GM12875 (cell line): ENCODE measurements around the gene MMEL1.

Experiments
- H3K4me3 ChIP-seq: one replicate; pipeline ENCODE4 v1.5.1; 2011; ENCODE audit warnings: low read depth, low read length, control low read depth
- TF ChIP-seq, protein P1 (sequence below): IDR thresholded peaks from 2 replicates; pipeline ENCODE4 v1.5.1; 2011; ENCODE audit warnings: low read depth, mild to moderate bottlenecking, control low read depth, inconsistent platforms, low read length, moderate library complexity, borderline replicate concordance; ENCODE audit not compliant: insufficient read depth

Gene MMEL1

DNA sequence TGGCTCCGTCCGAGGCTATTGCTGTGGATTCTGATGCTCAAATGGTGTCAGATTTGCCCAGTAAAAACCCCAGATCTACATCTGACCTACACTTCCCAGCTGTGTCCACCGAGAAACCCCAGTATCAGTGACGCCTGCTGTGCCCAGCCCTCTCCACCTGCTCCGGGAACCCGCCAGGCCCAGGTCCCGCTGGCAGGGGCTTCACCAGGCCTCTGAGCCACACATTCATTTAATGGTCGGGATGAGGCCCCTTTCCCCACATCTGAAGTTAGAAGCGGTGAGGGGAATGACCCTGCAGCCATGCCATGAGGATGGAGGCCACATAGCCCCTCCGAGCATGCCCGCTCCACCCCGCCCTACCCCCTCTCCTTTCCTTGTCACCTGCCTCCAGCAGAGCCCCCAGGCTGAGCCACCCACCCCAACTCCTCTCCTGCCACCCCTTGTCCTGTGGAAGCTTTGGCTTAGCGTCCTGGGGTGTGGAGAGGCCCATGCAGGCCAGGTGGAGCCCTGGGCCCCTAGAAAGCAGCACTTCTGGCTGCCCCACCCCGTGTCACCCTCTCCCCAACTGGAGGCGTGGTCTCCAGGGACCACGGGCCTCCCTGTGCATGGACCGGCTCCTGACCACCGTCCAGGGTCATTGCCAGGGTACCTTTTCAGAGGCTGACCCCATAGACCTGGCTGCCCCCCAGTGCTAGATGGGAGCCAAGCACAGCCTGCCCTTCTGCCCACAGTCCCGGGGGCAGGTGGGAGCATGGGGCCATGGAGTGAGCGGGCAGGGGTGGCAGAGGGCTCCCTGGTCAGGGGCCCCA is 68.6 kb downstream of the MMEL1 start:
- TF ChIP-seq, protein P1, sequence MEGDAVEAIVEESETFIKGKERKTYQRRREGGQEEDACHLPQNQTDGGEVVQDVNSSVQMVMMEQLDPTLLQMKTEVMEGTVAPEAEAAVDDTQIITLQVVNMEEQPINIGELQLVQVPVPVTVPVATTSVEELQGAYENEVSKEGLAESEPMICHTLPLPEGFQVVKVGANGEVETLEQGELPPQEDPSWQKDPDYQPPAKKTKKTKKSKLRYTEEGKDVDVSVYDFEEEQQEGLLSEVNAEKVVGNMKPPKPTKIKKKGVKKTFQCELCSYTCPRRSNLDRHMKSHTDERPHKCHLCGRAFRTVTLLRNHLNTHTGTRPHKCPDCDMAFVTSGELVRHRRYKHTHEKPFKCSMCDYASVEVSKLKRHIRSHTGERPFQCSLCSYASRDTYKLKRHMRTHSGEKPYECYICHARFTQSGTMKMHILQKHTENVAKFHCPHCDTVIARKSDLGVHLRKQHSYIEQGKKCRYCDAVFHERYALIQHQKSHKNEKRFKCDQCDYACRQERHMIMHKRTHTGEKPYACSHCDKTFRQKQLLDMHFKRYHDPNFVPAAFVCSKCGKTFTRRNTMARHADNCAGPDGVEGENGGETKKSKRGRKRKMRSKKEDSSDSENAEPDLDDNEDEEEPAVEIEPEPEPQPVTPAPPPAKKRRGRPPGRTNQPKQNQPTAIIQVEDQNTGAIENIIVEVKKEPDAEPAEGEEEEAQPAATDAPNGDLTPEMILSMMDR, result no peak

DNA sequence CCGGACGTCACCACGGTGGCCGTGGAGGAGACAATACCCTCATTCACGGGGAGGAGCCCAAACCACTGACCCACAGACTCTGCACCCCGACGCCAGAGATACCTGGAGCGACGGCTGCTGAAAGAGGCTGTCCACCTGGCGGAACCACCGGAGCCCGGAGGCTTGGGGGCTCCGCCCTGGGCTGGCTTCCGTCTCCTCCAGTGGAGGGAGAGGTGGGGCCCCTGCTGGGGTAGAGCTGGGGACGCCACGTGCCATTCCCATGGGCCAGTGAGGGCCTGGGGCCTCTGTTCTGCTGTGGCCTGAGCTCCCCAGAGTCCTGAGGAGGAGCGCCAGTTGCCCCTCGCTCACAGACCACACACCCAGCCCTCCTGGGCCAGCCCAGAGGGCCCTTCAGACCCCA is 69.6 kb downstream of the MMEL1 start:
- TF ChIP-seq, protein P1, result no peak
- H3K4me3 ChIP-seq, result no peak overlapping the region

More for the DNA sequence above, 68.6 kb downstream of the MMEL1 start:
- H3K4me3 ChIP-seq, result no peak overlapping the region

DNA sequence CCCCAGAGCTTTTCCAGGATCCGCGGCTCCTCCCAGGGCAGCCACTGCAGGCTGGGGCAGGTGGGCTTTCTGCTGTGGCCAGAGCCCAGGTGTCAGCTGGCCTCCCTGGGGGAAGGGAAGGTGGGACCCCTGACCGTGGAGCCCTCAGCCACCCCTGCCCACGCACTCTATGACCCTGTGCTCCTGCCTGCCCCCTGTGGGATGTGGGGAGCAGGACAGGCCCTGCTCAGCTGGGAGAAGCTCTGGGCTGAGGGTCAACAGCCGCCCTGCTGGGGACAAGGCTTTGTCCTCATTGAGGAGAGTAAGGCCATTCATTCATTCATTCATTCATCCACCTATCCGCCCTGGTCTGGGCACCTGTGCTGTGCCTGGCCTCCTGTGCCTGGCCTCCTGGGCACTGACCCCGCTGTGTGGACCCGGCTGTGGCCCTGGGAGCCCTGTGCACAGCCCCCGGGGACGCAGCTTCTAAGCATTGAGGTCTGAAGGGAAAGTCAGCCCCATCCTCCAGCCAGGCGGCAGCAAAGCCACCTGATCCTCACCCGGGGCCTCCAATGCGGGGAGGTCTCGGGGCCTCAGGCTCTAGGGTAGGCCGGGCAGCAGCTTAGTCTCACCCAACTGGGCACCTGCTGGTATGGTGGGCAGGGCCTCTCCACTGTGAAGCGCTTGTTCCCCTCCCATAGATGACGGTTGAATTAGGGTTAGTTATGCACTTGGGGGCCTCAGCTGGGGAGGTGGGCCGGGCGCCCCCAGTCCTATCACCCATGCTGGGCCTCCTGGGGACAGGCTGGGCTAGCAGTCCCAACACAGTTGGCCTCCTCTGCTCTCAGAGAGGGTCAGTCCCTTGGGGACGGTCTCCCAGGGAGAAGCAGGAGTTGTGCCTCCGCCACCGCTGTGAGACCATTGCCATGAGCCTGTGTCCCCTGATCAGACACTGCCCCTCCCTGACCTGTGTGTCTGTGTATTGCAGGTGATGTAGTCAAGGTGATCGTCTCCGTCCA is 70.6 kb downstream of the MMEL1 start:
- TF ChIP-seq, protein P1, result peak; percentile 79
- no peak overlapping the region for H3K4me3 ChIP-seq

DNA sequence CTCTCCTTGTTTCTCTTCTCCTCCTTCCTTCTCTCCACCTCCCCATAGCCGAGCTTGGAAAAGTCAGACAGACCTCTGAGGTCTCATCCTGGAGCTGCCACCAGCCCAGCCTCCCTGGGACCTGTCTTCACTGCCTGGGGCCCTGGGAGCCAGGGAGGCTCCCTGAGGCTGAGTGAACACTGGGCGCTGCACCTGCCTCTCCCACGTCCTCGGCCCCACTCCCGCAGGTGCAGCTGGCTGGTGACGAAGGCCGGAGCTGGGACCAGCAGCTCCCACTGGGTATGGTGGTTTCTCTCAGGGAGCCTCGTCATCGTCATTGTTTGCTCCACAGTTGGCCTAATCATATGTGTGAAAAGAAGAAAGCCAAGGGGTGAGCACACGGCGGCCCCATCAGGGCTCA is 71.4 kb downstream of the MMEL1 start:
- H3K4me3 ChIP-seq, result no peak overlapping the region
- TF ChIP-seq, protein P1, result no peak

DNA sequence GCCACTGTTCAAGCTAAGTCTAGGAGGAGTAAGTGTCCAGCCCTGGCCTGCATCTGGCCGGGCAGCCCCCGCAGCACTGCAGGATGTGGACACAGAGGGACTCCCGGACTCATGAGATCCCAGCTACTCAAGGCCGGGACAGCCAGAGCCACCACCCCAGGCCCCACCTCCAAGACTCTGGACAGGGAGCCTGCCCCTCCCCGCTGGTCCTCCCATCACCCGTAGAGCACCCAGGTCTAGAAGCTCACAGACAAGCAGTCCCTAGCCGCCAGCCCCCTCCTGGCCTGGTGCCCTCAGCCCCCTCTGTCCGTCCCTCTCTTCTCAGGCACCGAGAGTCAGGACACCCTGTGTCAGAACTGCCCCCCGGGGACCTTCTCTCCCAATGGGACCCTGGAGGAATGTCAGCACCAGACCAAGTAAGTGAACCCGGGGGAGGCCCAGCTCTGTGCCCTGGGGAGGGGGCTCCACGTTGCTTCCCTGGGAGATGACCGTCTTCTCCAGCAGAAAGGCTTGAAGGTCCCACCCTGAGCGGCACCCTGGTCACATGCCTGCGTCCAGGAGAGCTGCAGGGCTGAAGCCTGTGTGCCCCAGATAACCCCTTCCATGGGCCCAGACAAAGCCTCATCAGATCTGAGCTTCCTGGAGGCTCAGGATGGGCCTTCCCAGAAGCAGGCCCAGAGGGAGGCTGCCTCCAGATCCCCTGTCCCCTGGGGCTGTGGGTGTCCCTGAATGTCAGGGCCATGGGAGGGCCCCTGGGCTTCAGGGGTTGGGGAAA is 72.3 kb downstream of the MMEL1 start:
- no peak overlapping the region for H3K4me3 ChIP-seq
- TF ChIP-seq, protein P1, result no peak

DNA sequence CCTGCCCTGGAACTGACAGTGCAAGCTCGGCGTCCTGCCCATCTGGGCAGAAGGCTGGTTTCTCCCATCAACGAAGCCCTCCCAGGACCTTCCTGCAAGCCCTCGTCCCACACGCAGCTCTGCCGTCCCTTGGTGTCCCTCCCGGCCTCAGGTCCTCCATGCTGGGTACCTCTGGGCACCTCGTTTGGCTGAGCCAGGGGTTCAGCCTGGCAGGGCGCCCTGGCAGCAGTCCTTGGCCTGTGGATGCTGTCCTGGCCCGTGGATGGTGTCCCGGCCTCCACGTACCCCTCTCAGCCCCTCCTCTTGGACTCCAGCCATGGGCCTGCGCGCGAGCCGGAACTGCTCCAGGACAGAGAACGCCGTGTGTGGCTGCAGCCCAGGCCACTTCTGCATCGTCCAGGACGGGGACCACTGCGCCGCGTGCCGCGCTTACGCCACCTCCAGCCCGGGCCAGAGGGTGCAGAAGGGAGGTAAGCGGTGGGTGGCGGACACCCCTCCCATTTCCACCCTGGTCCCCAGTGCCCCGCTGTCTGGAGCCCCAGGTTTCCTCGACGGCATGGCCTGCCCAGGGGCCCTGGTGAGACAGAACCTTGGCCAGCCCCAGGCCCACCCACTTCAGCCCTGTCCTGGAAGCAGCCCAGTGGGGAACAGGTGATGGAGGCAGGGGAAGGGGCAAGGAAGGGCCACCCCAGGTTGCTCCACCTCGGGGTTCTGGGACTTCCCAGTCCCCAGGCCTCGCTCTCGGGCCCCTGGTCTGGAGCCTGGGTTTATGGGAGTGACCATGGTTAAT is 73.1 kb downstream of the MMEL1 start:
- TF ChIP-seq, protein P1, result no peak
- H3K4me3 ChIP-seq, result no peak overlapping the region
